IPS DF 4.7 (cell line): ENCODE data around the gene GABRE.

Experiments
- DNase-seq: peaks from one replicate; pipeline ENCODE4 v3.0.0-alpha.2; 2013; ENCODE audit warnings: low spot score; ENCODE audit errors: extremely low read depth

Gene GABRE

GRCh38 chrX:151974336-151975227, at the start of gene GABRE:
GABRE (minus strand) TSS chrX:151974676; CDS start chrX:151974625, 51 bp downstream.
- DNase-seq, result no peak

DNA sequence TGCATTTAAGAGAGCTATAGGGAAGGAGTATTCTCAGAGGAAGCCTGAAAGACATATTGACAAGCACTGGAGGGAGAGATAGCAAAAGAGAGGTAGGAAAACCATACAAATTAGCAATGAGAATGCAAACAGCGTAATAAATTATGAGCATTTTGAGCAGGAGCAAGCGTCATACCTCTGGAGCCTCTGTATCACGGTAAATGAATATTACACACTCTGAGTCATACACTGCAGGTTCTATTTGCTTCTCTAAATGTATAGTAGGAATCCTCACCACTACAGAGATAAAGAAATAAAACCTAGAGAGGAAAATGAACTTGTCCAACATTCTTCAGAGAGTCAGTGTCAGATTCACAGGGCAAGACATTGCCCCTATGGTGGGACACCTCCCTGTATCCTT, 46.4 kb upstream of the GABRE start:
- no peak for DNase-seq

GRCh38 chrX:151999813-152000212, 25.3 kb upstream of the GABRE start:
- DNase-seq, result no peak

DNA sequence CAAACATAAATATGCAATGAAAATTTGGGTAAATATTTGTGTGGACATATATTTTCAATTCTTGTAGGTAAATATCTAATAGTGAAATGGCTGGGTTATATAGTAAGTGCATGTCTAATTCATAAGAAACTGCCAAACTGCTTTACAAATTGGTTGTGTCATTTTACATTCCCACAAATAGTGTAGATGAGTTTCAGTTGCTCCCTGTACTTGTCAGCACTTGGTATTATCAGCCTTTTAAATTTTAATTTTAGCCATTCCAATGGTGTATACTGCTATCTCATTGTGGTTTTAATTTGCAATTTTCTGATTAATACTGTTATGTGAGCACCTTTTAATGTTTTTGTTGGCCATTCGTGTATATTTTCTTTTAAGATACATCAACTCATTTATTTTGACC, 23.1 kb upstream of the GABRE start:
- no peak for DNase-seq

DNA sequence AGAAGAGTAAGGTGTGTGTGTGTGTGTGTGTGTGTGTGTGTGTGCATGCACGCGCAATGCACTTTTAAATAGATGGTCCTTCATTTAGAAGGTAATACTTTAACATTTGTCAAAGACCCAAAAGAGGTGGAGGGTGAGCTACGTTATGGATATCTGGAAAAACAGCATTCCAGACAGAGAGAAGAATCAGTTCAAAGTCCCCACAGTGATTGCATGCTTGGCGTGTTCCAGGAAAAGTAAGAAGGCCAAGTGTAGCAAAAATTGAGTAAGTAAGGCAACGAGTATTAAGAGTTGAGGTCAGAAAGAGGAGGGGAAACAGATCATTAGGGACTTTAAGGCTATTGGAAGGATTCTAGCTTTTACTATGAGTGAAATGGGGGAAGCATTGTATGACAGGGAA, 21.9 kb upstream of the GABRE start:
- DNase-seq, result no peak

DNA sequence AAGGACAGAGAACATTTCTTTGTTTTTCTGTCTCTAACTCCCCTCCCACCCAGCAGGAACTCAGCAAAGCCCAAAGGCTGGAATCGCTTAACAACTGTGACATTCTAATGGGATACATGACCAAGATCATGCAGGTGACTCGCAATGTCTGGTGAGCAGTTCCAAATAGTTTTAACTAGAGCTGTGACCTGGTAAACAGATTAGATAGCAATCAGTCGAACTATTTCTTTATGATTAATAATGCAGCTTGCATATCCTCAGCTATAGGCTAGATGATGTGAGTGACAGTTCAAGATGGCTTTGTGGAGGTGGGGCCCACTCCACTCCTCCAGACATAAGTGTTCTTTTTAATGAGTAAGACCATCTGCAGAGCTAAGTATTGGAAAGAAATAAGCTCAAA, 20.0 kb upstream of the GABRE start:
- DNase-seq, result no peak

GRCh38 chrX:151988706-151989299, 14.3 kb upstream of the GABRE start:
- no peak for DNase-seq

DNA sequence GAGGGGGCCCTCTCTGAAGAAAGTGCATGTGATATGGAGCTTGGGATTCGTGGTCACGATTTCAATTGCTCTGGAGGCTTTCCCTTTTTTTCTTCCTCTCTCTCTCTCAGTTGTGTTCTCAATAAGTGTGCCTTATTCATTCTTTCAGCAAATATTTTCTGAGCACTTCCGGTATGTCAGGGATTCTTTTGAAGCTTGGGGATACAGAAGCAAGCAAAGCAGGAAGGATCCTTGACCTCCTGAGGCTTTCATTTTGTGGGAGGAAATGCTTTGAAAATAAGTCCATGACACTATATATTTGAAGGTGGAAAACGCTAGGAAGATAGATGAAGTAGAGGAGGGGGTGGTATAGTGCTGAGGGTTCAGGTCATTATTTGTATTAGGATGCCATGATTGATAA, 12.6 kb upstream of the GABRE start:
- no peak for DNase-seq

- no peak for DNase-seq
Measured at GRCh38 chrX:151985955-151986354, 11.5 kb upstream of the GABRE start.

DNA sequence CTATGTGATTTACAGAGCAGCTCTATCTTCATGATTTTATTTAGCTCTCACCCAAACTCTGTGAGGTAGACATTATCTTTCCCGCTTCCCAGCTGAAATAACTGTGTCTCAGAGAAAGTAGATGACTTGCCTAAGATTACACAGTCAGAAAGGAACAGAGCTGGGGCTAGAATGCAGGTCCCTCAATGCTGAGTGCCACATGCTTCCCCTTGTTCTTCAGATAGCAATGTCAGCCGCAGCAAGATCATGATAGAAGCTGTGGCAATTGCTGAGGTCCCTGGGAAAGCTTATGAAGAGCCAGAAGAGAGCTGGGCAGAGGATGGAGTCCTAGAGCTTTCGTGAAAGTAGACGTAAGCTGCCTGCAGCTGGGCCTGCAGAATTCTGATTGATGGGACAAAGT, 11.1 kb upstream of the GABRE start:
- DNase-seq, result no peak

DNA sequence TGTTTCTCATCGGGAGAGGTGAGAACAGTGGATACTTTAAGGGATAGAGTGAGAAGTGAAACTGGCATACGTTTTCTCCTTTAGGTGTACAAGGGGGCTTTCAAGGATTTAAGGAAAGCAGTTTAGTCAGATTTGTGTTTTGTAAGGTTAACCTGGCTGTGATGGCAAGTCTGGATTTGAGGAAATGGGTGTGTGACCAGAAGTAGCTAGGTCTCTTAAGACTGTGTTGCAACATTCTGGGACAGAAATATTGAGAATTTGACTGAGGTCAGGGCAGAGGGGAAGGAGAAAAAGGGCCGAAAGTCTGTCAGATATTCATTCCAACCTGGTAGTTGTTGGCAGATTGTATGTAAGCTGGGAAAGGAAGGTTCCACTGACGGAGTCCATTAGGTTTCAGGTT, 10.4 kb upstream of the GABRE start:
- no peak for DNase-seq

DNA sequence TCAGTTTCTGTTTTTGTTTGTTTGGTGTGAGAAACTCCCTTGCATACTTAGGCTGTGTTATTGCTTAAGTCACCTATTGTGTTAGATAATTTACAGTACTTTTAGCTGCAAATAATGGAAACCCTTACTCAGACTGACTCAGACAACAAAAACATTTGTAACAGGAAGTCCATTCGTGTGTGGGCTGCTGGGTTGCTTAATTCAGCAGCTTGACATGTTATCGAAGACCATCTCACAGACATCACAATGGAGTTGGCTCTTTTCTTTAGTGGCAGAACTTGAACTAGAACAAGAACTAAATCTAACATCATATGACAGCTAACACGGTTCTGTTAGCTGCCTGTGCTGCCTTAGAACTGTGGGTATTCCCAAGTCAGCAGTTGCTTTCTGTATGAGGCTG, 9.9 kb upstream of the GABRE start:
- no peak for DNase-seq

- DNase-seq, result no peak
Measured at GRCh38 chrX:151983186-151983585, 8.7 kb upstream of the GABRE start.

- no peak for DNase-seq
Measured at GRCh38 chrX:151982222-151982621, 7.7 kb upstream of the GABRE start.

DNA sequence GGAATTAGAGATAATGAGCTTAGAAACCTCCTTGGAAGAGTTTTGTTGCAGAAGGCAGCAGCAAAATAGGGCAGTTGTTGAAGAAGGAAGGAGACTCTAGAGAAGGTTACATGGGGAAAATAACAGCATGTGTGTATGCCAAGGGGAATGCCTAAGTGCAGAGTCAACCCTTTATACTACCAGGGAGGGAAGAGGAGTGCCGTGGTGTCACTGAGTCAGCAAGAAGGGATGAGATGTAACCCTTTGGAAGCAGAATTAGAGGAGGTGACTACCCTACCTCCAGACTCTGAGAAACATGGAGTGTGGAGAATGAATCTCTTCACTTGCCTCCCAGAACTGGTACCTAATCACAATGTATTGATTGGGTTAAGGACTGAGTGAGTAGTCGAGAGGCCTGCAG, 6.7 kb upstream of the GABRE start:
- no peak for DNase-seq

DNA sequence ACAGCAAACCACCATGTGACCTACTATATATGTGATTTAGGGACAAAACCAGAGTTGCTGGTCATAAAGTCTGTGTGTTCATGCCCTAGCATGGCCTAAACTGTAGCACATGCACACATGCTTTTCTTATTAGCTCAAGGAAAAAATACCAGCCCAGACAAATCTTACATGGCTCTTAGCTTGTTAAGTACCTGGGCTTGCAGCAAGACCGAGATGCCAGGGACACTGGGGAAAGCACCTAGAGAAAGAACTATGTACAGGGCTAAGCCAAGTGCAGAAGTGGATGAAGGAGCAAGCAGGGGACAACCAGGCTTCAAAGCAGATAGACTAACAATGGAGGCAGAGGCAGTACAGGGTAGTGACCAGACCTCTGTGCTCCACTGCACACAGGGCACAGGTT, 3.4 kb upstream of the GABRE start:
- no peak for DNase-seq

GRCh38 chrX:151977009-151977408, 2.5 kb upstream of the GABRE start:
- no peak for DNase-seq

DNA sequence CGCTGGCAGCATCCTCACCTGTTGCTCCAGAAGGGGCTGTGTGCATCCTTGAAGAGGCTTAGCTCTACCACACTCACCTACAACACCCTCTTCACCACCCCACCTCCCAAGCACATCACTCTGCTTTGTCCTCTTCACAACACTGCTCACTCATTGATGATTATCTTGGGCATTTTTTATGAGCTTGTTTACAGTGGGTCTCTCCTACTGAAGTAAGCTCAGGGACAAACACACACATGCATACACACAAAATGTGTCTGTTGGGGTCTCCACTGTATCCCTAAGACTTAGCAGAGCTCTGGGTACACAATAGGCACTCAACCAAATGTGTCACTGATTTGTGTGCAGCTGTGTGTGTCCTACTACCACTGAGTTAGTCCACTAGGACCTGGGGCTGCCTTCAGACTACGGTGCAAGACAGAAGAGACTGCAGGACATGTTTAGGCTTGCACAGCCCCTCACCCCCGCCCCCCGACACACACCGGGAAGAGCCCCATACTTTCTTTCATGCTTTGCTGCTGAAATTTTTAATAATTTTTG, 1.3 kb upstream of the GABRE start:
- DNase-seq, result no peak

GRCh38 chrX:151975228-151975593, 735 bp upstream of the GABRE start:
- no peak for DNase-seq

- DNase-seq, result no peak
Measured at GRCh38 chrX:151973851-151974335, 583 bp downstream of the GABRE start.

GRCh38 chrX:151973060-151973661, 1.3 kb downstream of the GABRE start:
- no peak for DNase-seq

- DNase-seq, result no peak
Measured at GRCh38 chrX:151970661-151971060, 3.8 kb downstream of the GABRE start.
